Suppressor macrophage treated with lipopolysaccharide for 4 hours (primary cell): Measurements from ENCODE around the gene ZNF225.
"Not testable (repeated sequence)": the region's sequence is repeated elsewhere in the genome, so short reads cannot be mapped to it uniquely, and the experiment has no call there.

ENCODE experiments used
- DNase-seq: peaks from one replicate; pipeline ENCODE4 v3.0.0-alpha.2; 2020

Gene ZNF225

GRCh38 chr19:44164327-44164672, 51.1 kb downstream of the ZNF225 start:
- no peak for DNase-seq

- peak; percentile 95 for DNase-seq
Observed at GRCh38 chr19:44164673-44165512, 51.7 kb downstream of the ZNF225 start, which contains the start of gene ZNF226. Gene ZNF226, plus strand, starts transcription at chr19:44165100. Its CDS starts 4,981 bp downstream, at chr19:44170081.

GRCh38 chr19:44170660-44171059, 57.5 kb downstream of the ZNF225 start:
- DNase-seq = not testable (repeated sequence)

GRCh38 chr19:44176590-44176989, 63.4 kb downstream of the ZNF225 start:
- DNase-seq = no peak

GRCh38 chr19:44180968-44181367, 67.8 kb downstream of the ZNF225 start:
- DNase-seq = no peak

GRCh38 chr19:44182145-44182544, 68.9 kb downstream of the ZNF225 start:
- DNase-seq = no peak
